HepG2 (cell line): ENCODE data around the gene ROBO3. TPM values are rescaled to one million over a fixed set of nuclear protein-coding genes. Genes with fewer than 3 reads are reported as not detected.

ENCODE experiments used
- ATAC-seq: fragments of 200-7000 bp; cut with Tn5 transposase; 3 replicates; pipeline ENCODE4 v1.9.1; 2020; ENCODE audit warnings: mild to moderate bottlenecking, moderate library complexity
- BruUV-seq: library from RNA; stranded (reverse); fragments of 400-500 nt; replicated peaks from 2 replicates; lab custom pipeline; 2021; lab: Mats Ljungman, UMichigan
- CTCF ChIA-PET: fragments of 300-600 bp; formaldehyde crosslinking; extraction: SDS; loops from one replicate; lab custom pipeline; 2021; ENCODE audit warnings: low total read pairs, inconsistent platforms, low intra/inter-chr PET ratio; lab: Yijun Ruan, JAX
- POLR2A ChIA-PET: fragments of 350-600 bp; sonication (Branson Sonifier 250); formaldehyde crosslinking; loops from one replicate; lab custom pipeline; 2020; ENCODE audit warnings: antibody characterized with exemption, inconsistent platforms; lab: Yijun Ruan, JAX
- DNase-seq: peaks from one replicate; pipeline ENCODE4 v3.0.0-alpha.2; 2015; ENCODE audit warnings: low spot score
- FAIRE-seq: peaks from 3 replicates; lab custom pipeline; 2011; peaks lifted over from hg19 to GRCh38; lab: Jason Lieb, UNC
- H2AFZ ChIP-seq: one replicate; pipeline ENCODE4 v1.6.1; 2011; ENCODE audit warnings: low read length, inconsistent platforms
- H3K27ac ChIP-seq: fragments of 300-600 bp; 3 replicates; pipeline ENCODE4 v1.8.0; 2011; ENCODE audit warnings: mixed run types, mild to moderate bottlenecking, mixed read lengths, low read length, inconsistent platforms; ENCODE audit not compliant: insufficient read depth; ENCODE audit errors: extremely low read length
- H3K27me3 ChIP-seq, 2 experiments: fragments of 200-600 bp in 1 of 2; 2 replicates in 1 of 2; 3 replicates in 1 of 2; pipeline versions ENCODE4 v1.6.0 to v1.8.0; 2011; ENCODE audit warnings: low read length in 2 of 2, mild to moderate bottlenecking in 2 of 2, moderate library complexity in 2 of 2, inconsistent platforms in 1 of 2; ENCODE audit not compliant: insufficient read depth in 2 of 2, control insufficient read depth in 1 of 2
- H3K36me3 ChIP-seq, 2 experiments: fragments of 200-600 bp in 1 of 2; replicated peaks in 1 of 2; 2 replicates in 1 of 2; 3 replicates in 1 of 2; pipeline versions ENCODE4 v1.5.1 to v1.8.0; 2011; ENCODE audit warnings: low read length in 2 of 2, inconsistent platforms in 1 of 2; ENCODE audit not compliant: insufficient read depth in 2 of 2, control insufficient read depth in 1 of 2
- H3K4me1 ChIP-seq: 2 replicates; pipeline ENCODE4 v1.5.1; 2012; ENCODE audit warnings: low read length, inconsistent platforms; ENCODE audit not compliant: insufficient read depth
- H3K4me2 ChIP-seq: 2 replicates; pipeline ENCODE4 v1.6.0; 2011; ENCODE audit warnings: low read depth, low read length, inconsistent platforms
- H3K4me3 ChIP-seq, 3 experiments: fragments of 200-600 bp in 1 of 3; sonication (generic), shearing (Covaris generic) in 1 of 3; replicated peaks in 1 of 3; 2 replicates each; pipeline ENCODE4 v1.5.1; 2011 to 2016; ENCODE audit warnings: low read length in 3 of 3, inconsistent platforms in 2 of 3, low read depth in 2 of 3, mild to moderate bottlenecking in 2 of 3, control low read depth in 1 of 3, mixed read lengths in 1 of 3; ENCODE audit not compliant: insufficient read depth in 1 of 3
- H3K79me2 ChIP-seq: one replicate; pipeline ENCODE4 v1.6.1; 2011; ENCODE audit warnings: low read length, inconsistent platforms; ENCODE audit not compliant: insufficient read depth
- H3K9ac ChIP-seq: 2 replicates; pipeline ENCODE4 v1.6.0; 2011; ENCODE audit warnings: mild to moderate bottlenecking, low read depth, low read length, inconsistent platforms; ENCODE audit not compliant: insufficient read depth
- H3K9me3 ChIP-seq: 2 replicates; pipeline ENCODE4 v1.5.1; 2012; ENCODE audit warnings: mild to moderate bottlenecking, low read length
- H4K20me1 ChIP-seq: 2 replicates; pipeline ENCODE4 v1.6.0; 2011; ENCODE audit warnings: inconsistent platforms, mild to moderate bottlenecking, low read length, moderate library complexity; ENCODE audit not compliant: insufficient read depth
- ARHGAP35 ChIP-seq: sonication (generic); formaldehyde crosslinking; IDR thresholded peaks from 2 replicates; pipeline ENCODE4 v1.9.0; 2022; ENCODE audit warnings: mild to moderate bottlenecking, inconsistent platforms, moderate library complexity, missing genetic modification reagents, borderline replicate concordance
- ARNTL ChIP-seq: sonication (generic); formaldehyde crosslinking; IDR thresholded peaks from 2 replicates; pipeline ENCODE4 v1.4.0; 2020; ENCODE audit warnings: mild to moderate bottlenecking, missing genetic modification reagents
- CBX1 ChIP-seq: IDR thresholded peaks from one replicate; pipeline ENCODE4 v1.6.1; 2016; ENCODE audit warnings: antibody characterized with exemption, low read depth
- ISL2 ChIP-seq: sonication (generic); formaldehyde crosslinking; IDR thresholded peaks from 2 replicates; pipeline ENCODE4 v1.5.0; 2020; ENCODE audit warnings: missing genetic modification reagents
- KDM4B ChIP-seq: sonication (generic); formaldehyde crosslinking; IDR thresholded peaks from 2 replicates; pipeline ENCODE4 v1.4.0; 2020; ENCODE audit warnings: missing genetic modification reagents
- MED13 ChIP-seq: sonication (generic); formaldehyde crosslinking; IDR thresholded peaks from 2 replicates; pipeline ENCODE4 v1.5.0; 2020; ENCODE audit warnings: missing genetic modification reagents
- RNF2 ChIP-seq: fragments of 450-650 bp; conservative IDR thresholded peaks from 2 replicates; pipeline ENCODE4 v1.6.1; 2016; ENCODE audit warnings: low read depth
- SPEN ChIP-seq: sonication (generic); formaldehyde crosslinking; IDR thresholded peaks from 2 replicates; pipeline ENCODE4 v1.5.1; 2020; ENCODE audit warnings: low read depth, mild to moderate bottlenecking, missing genetic modification reagents
- TERF1 ChIP-seq: sonication (generic); formaldehyde crosslinking; IDR thresholded peaks from 2 replicates; pipeline ENCODE4 v1.8.0; 2022; ENCODE audit warnings: mild to moderate bottlenecking, missing genetic modification reagents, moderate library complexity
- ZBTB25 ChIP-seq: IDR thresholded peaks from 2 replicates; pipeline ENCODE4 v1.6.1; 2018; ENCODE audit warnings: missing genetic modification reagents
- ZBTB7B ChIP-seq: sonication (generic); formaldehyde crosslinking; IDR thresholded peaks from 2 replicates; pipeline ENCODE4 v1.4.0; 2020; ENCODE audit warnings: missing genetic modification reagents
- ZNF543 ChIP-seq: sonication (generic); formaldehyde crosslinking; IDR thresholded peaks from 2 replicates; pipeline ENCODE4 v1.4.0; 2020; ENCODE audit warnings: mild to moderate bottlenecking, missing genetic modification reagents
- ZNF605 ChIP-seq: sonication (generic); formaldehyde crosslinking; IDR thresholded peaks from 2 replicates; pipeline ENCODE4 v1.8.0; 2022; ENCODE audit warnings: mild to moderate bottlenecking, missing genetic modification reagents
- ZNF737 ChIP-seq: sonication (generic); formaldehyde crosslinking; IDR thresholded peaks from 2 replicates; pipeline ENCODE4 v1.5.0; 2020; ENCODE audit warnings: missing genetic modification reagents, mild to moderate bottlenecking, borderline replicate concordance
- WGBS: methylation state at CpG from one replicate; pipeline ENCODE4 v1.1.6; 2017; ENCODE audit warnings: low lambda C conversion rate; 5-methylcytosine and 5-hydroxymethylcytosine counted together
- in situ Hi-C: cut with HindIII; loops from 2 replicates; pipeline ENCODE4 v1.10.0; 2017; ENCODE audit warnings: low pct_unique_long_range_greater_than_20kb; ENCODE audit not compliant: extremely low pct_ligation_motif_present
- intact Hi-C: fragments of 100-400 bp; cut with micrococcal nuclease; formaldehyde crosslinking; loops from one replicate; pipeline ENCODE4 v1.10.0; 2022; ENCODE audit not compliant: unreplicated experiment
- polyA plus RNA-seq, 8 experiments: library from polyadenylated mRNA; depleted of rRNA in 3 of 8; stranded (reverse) in 7 of 8; unstranded in 1 of 8; fragments of >200 nt; fragmentation: Illumina TruSeq in 4 of 8; extraction: Trizol in 4 of 8; gene quantifications; 2 replicates each; pipeline versions ENCODE4 v1.2.1 to v1.2.3, GENCODE V29; 2011 to 2016; ENCODE audit warnings: low read depth in 4 of 8, missing spikeins in 1 of 8, mixed read lengths in 1 of 8; ENCODE audit not compliant: insufficient read depth in 1 of 8
- total RNA-seq, 5 experiments: library from RNA; depleted of rRNA; stranded (reverse); fragments of >200 nt; fragmentation: Illumina TruSeq; extraction: Trizol; gene quantifications; 2 replicates each; pipeline ENCODE4 v1.2.3, GENCODE V29; 2016; ENCODE audit warnings: low read depth in 1 of 5
- TF ChIP-seq, protein P1 (sequence below): sonication (generic); formaldehyde crosslinking; IDR thresholded peaks from 2 replicates; pipeline ENCODE4 v1.4.0; 2020; ENCODE audit warnings: missing genetic modification reagents
- TF ChIP-seq, protein P2 (sequence below): sonication (generic); formaldehyde crosslinking; IDR thresholded peaks from 2 replicates; pipeline ENCODE4 v1.8.1; 2023; ENCODE audit warnings: missing genetic modification reagents, inconsistent platforms, borderline replicate concordance
- TF ChIP-seq, protein P3 (sequence below): sonication (generic); formaldehyde crosslinking; IDR thresholded peaks from 2 replicates; pipeline ENCODE4 v1.5.1; 2020; ENCODE audit warnings: missing genetic modification reagents, mild to moderate bottlenecking, borderline replicate concordance

Gene ROBO3
- total and polyA plus RNA-seq, 2 of the 13 experiments (the other 11 are each of a cell fraction or from before 2014, with no cell fraction given) = 0.07 to 2.4 TPM

DNA sequence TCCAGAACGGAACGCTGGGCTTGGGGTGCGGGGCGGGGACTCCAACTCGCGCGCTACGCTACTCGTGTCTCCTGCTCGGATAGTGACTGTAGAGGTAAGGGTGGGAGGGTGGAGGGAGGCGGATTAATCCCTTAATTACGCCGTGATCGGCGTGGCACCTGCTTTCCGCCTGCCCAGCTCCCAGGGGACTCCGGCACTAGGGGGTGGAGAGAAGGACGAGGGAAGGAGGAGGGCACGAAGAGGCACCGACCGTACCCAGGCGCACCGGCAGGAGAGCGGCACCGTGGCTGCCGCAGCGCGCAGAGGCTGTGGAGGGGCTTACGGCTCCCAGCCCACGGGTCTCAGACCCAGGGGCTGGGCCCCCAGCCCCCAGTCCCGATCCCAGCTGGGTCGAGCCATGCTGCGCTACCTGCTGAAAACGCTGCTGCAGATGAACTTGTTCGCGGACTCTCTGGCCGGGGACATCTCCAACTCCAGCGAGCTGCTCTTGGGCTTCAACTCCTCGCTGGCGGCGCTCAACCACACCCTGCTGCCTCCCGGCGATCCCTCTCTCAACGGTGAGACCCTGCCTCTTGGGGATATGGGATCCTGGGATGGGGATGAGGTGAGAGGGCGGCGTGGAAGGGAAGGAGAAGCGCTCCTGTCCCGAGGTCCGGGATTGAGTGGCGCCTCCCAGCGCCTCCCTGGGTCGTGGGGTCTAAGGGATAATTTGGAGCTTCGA, at the start of gene ROBO3 (continued):
- TF ChIP-seq ARHGAP35 (CRISPR knock-in tag) (no peak), ZBTB7B (CRISPR knock-in tag) (no peak)

- H3K27me3 ChIP-seq = peaks cover 3 to 42% of the 10 kb centered on the region in 2 experiments; a peak in 4 of 5 replicates
- H2AFZ ChIP-seq = no peak overlapping the region
- no peak overlapping the region for H3K4me3 ChIP-seq
- WGBS = 46% methylated on average over 3 of the region's 3 CpGs
- no peaks in the 10 kb centered on the region for H3K4me1 ChIP-seq
- no peaks in the 10 kb centered on the region for H3K36me3 ChIP-seq
- FAIRE-seq = no peak
- no peaks in the 10 kb centered on the region for H3K9me3 ChIP-seq
- DNase-seq = no peak
- no peaks in the 10 kb centered on the region for H3K79me2 ChIP-seq
- H3K9ac ChIP-seq = no peak overlapping the region
- BruUV-seq = no TSS peak
- H3K27ac ChIP-seq = no peak overlapping the region
- no peak overlapping the region for H3K4me2 ChIP-seq
- ChIA-PET POLR2A (interaction anchor here (0.9 kb wide), 1 partner anchor 17 kb away, joined by 4 read pairs; the partner anchor contains the start of gene MSANTD2), CTCF (no interaction called here)
- ATAC-seq = no peak
- H4K20me1 ChIP-seq = no peaks in the 10 kb centered on the region
- in situ Hi-C loops = no loop called here
- intact Hi-C loops = no loop called here
- TF ChIP-seq, protein P1, sequence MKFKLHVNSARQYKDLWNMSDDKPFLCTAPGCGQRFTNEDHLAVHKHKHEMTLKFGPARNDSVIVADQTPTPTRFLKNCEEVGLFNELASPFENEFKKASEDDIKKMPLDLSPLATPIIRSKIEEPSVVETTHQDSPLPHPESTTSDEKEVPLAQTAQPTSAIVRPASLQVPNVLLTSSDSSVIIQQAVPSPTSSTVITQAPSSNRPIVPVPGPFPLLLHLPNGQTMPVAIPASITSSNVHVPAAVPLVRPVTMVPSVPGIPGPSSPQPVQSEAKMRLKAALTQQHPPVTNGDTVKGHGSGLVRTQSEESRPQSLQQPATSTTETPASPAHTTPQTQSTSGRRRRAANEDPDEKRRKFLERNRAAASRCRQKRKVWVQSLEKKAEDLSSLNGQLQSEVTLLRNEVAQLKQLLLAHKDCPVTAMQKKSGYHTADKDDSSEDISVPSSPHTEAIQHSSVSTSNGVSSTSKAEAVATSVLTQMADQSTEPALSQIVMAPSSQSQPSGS = no peak
- TF ChIP-seq TERF1 (CRISPR knock-in tag) (no peak), ZNF737 (CRISPR knock-in tag) (no peak), KDM4B (CRISPR knock-in tag) (no peak), RNF2 (no peak), MED13 (CRISPR knock-in tag) (no peak), ZNF605 (CRISPR knock-in tag) (no peak), CBX1 (no peak), ZNF543 (CRISPR knock-in tag) (no peak), SPEN (CRISPR knock-in tag) (no peak), ISL2 (CRISPR knock-in tag) (no peak), ARNTL (CRISPR knock-in tag) (no peak), ZBTB25 (CRISPR knock-in tag) (no peak)
- TF ChIP-seq, protein P2, sequence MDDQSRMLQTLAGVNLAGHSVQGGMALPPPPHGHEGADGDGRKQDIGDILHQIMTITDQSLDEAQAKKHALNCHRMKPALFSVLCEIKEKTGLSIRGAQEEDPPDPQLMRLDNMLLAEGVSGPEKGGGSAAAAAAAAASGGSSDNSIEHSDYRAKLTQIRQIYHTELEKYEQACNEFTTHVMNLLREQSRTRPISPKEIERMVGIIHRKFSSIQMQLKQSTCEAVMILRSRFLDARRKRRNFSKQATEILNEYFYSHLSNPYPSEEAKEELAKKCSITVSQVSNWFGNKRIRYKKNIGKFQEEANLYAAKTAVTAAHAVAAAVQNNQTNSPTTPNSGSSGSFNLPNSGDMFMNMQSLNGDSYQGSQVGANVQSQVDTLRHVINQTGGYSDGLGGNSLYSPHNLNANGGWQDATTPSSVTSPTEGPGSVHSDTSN (CRISPR knock-in tag) = no peak
- TF ChIP-seq, protein P3, sequence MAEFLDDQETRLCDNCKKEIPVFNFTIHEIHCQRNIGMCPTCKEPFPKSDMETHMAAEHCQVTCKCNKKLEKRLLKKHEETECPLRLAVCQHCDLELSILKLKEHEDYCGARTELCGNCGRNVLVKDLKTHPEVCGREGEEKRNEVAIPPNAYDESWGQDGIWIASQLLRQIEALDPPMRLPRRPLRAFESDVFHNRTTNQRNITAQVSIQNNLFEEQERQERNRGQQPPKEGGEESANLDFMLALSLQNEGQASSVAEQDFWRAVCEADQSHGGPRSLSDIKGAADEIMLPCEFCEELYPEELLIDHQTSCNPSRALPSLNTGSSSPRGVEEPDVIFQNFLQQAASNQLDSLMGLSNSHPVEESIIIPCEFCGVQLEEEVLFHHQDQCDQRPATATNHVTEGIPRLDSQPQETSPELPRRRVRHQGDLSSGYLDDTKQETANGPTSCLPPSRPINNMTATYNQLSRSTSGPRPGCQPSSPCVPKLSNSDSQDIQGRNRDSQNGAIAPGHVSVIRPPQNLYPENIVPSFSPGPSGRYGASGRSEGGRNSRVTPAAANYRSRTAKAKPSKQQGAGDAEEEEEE (CRISPR knock-in tag) = no peak
These were observed 48.2 kb upstream of the ROBO3 start for GRCh38 chr11:124817036-124817435.
